Neural cell (in vitro differentiated cells): ENCODE results near the gene THEM4. TPM values are rescaled to one million over a fixed set of nuclear protein-coding genes. Genes with fewer than 3 reads are reported as not detected.

Source experiments
- H2AFZ ChIP-seq: fragments of 200-600, 300-800 bp; sonication (generic), shearing (Covaris generic); 2 replicates; pipeline ENCODE4 v1.6.0; 2014; ENCODE audit warnings: low read depth, mild to moderate bottlenecking, antibody characterized with exemption, low read length, moderate library complexity
- H3F3A ChIP-seq: fragments of 200-600 bp; shearing (Covaris generic); 2 replicates; pipeline ENCODE4 v1.6.1; 2016; ENCODE audit warnings: mild to moderate bottlenecking, moderate library complexity, mixed read lengths, antibody characterized with exemption, low read length; ENCODE audit not compliant: insufficient read depth, poor library complexity, severe bottlenecking
- H3K27ac ChIP-seq: fragments of 200-600, 300-800 bp; sonication (generic), shearing (Covaris generic); 2 replicates; pipeline ENCODE4 v1.5.1; 2014; ENCODE audit warnings: mild to moderate bottlenecking, low read length, moderate library complexity
- H3K27me3 ChIP-seq: fragments of 300-800, 200-600 bp; sonication (generic), shearing (Covaris generic); 2 replicates; pipeline ENCODE4 v1.6.0; 2014; ENCODE audit warnings: mild to moderate bottlenecking, low read depth, low read length, moderate library complexity; ENCODE audit not compliant: insufficient read depth
- H3K36me3 ChIP-seq: fragments of 300-800, 200-600 bp; sonication (generic), shearing (Covaris generic); 2 replicates; pipeline ENCODE4 v1.5.1; 2014; ENCODE audit warnings: mild to moderate bottlenecking, antibody characterized with exemption, low read length, moderate library complexity; ENCODE audit not compliant: insufficient read depth
- H3K4me2 ChIP-seq: fragments of 300-800, 200-600 bp; sonication (generic), shearing (Covaris generic); 2 replicates; pipeline ENCODE4 v1.6.0; 2014; ENCODE audit warnings: mild to moderate bottlenecking, low read length
- H3K4me3 ChIP-seq: fragments of 300-800, 200-600 bp; sonication (generic), shearing (Covaris generic); 2 replicates; pipeline ENCODE4 v1.5.1; 2014; ENCODE audit warnings: mild to moderate bottlenecking, low read length, moderate library complexity
- H3K79me2 ChIP-seq: fragments of 200-600 bp; shearing (Covaris generic); replicated peaks from 2 replicates; pipeline ENCODE4 v1.6.0; 2014; ENCODE audit warnings: mild to moderate bottlenecking, low read length, moderate library complexity; ENCODE audit not compliant: insufficient read depth
- H3K9ac ChIP-seq: fragments of 300-800, 200-600 bp; sonication (generic), shearing (Covaris generic); 2 replicates; pipeline ENCODE4 v1.6.1; 2016; ENCODE audit warnings: mild to moderate bottlenecking, low read length, mixed read lengths
- H3K9me2 ChIP-seq: fragments of 200-600 bp; shearing (Covaris generic); 2 replicates; pipeline ENCODE4 v1.6.1; 2016; ENCODE audit warnings: mild to moderate bottlenecking, low read length, mixed read lengths; ENCODE audit not compliant: insufficient read depth
- H3K9me3 ChIP-seq: fragments of 200-600, 300-800 bp; sonication (generic), shearing (Covaris generic); 2 replicates; pipeline ENCODE4 v1.6.1; 2016; ENCODE audit warnings: mild to moderate bottlenecking, mixed run types, low read length, moderate library complexity, mixed read lengths
- H4K20me1 ChIP-seq: fragments of 200-600 bp; shearing (Covaris generic); 2 replicates; pipeline ENCODE4 v1.6.1; 2016; ENCODE audit warnings: mild to moderate bottlenecking, mixed run types; ENCODE audit not compliant: insufficient read depth
- EP300 ChIP-seq: fragments of 450-650 bp; conservative IDR thresholded peaks from 2 replicates; pipeline ENCODE4 v1.6.1; 2014; ENCODE audit warnings: antibody characterized with exemption, mild to moderate bottlenecking, moderate library complexity; ENCODE audit not compliant: poor library complexity, severe bottlenecking
- MXI1 ChIP-seq: fragments of 450-650 bp; conservative IDR thresholded peaks from 2 replicates; pipeline ENCODE4 v1.6.1; 2014; ENCODE audit warnings: antibody characterized with exemption, mild to moderate bottlenecking; ENCODE audit not compliant: poor library complexity, severe bottlenecking
- RAD21 ChIP-seq: fragments of 450-650 bp; conservative IDR thresholded peaks from 2 replicates; pipeline ENCODE4 v1.6.1; 2014; ENCODE audit warnings: antibody characterized with exemption, mild to moderate bottlenecking, moderate library complexity
- REST ChIP-seq: IDR thresholded peaks from 2 replicates; pipeline ENCODE4 v1.6.1; 2012; ENCODE audit warnings: borderline replicate concordance
- SMC3 ChIP-seq: fragments of 450-650 bp; conservative IDR thresholded peaks from 2 replicates; pipeline ENCODE4 v1.6.1; 2014; ENCODE audit warnings: antibody characterized with exemption, mild to moderate bottlenecking, moderate library complexity; ENCODE audit not compliant: poor library complexity
- polyA plus RNA-seq: library from polyadenylated mRNA; depleted of rRNA; stranded (reverse); fragments of >200 nt; gene quantifications from 2 replicates; pipeline ENCODE4 v1.2.3, GENCODE V29; 2014
- TF ChIP-seq, protein P1 (sequence below): fragments of 450-650 bp; IDR thresholded peaks from 2 replicates; pipeline ENCODE4 v1.5.1; 2014; ENCODE audit warnings: antibody characterized with exemption, mild to moderate bottlenecking, moderate library complexity; ENCODE audit not compliant: poor library complexity, severe bottlenecking

The THEM4 gene
- polyA plus RNA-seq, 1 donor from 2014 or later: 11.3 TPM

GRCh38 chr1:151891512-151891911, 17.8 kb downstream of the THEM4 start:
- H3K36me3 ChIP-seq: no peaks in the 10 kb centered on the region
- no peaks in the 10 kb centered on the region for H3K27me3 ChIP-seq
- no peak for TF ChIP-seq MXI1
- no peak for TF ChIP-seq SMC3
- TF ChIP-seq EP300: no peak
- TF ChIP-seq, protein P1, sequence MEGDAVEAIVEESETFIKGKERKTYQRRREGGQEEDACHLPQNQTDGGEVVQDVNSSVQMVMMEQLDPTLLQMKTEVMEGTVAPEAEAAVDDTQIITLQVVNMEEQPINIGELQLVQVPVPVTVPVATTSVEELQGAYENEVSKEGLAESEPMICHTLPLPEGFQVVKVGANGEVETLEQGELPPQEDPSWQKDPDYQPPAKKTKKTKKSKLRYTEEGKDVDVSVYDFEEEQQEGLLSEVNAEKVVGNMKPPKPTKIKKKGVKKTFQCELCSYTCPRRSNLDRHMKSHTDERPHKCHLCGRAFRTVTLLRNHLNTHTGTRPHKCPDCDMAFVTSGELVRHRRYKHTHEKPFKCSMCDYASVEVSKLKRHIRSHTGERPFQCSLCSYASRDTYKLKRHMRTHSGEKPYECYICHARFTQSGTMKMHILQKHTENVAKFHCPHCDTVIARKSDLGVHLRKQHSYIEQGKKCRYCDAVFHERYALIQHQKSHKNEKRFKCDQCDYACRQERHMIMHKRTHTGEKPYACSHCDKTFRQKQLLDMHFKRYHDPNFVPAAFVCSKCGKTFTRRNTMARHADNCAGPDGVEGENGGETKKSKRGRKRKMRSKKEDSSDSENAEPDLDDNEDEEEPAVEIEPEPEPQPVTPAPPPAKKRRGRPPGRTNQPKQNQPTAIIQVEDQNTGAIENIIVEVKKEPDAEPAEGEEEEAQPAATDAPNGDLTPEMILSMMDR: no peak
- no peaks in the 10 kb centered on the region for H4K20me1 ChIP-seq
- no peak overlapping the region for H3K9ac ChIP-seq
- H3K9me2 ChIP-seq: no peaks in the 10 kb centered on the region
- H3K4me2 ChIP-seq: no peak overlapping the region
- H3F3A ChIP-seq: no peaks in the 10 kb centered on the region
- H2AFZ ChIP-seq: no peak overlapping the region
- H3K27ac ChIP-seq: no peak overlapping the region
- H3K9me3 ChIP-seq: no peaks in the 10 kb centered on the region
- no peaks in the 10 kb centered on the region for H3K79me2 ChIP-seq
- no peak overlapping the region for H3K4me3 ChIP-seq

- Histone ChIP-seq H3K36me3 (no peaks in the 10 kb centered on the region), H3F3A (no peaks in the 10 kb centered on the region), H3K9ac (no peak overlapping the region), H4K20me1 (no peaks in the 10 kb centered on the region), H2AFZ (no peak overlapping the region), H3K27me3 (no peaks in the 10 kb centered on the region), H3K79me2 (no peaks in the 10 kb centered on the region), H3K27ac (no peak overlapping the region), H3K4me2 (no peak overlapping the region), H3K9me3 (no peaks in the 10 kb centered on the region), H3K4me3 (no peak overlapping the region), H3K9me2 (no peaks in the 10 kb centered on the region)
- TF ChIP-seq SMC3 (peak; percentile 65), REST (no peak), RAD21 (peak; percentile 68), MXI1 (no peak)
- TF ChIP-seq, protein P1: peak; percentile 62
Observed at GRCh38 chr1:151888972-151889570, 20.2 kb downstream of the THEM4 start.
